ENCODE data around the gene RALGPS1. TPM values are rescaled to one million over a fixed set of nuclear protein-coding genes. Genes with fewer than 3 reads are reported as not detected.

The RALGPS1 gene
- polyA plus RNA-seq, 1 of the 3 experiments (the other 2 are of a cell fraction): 3.9 TPM

- no peaks in the 10 kb centered on the region for H3K79me2 ChIP-seq (ENCODE audit: insufficient read depth)
- DNase-seq: no peak
- WGBS (ENCODE audit: low lambda C conversion rate): 98% methylated on average over 6 of the region's 10 CpGs
- no peaks in the 10 kb centered on the region for H3K9me2 ChIP-seq
- no peak overlapping the region for H3K4me2 ChIP-seq
- no peak for TF ChIP-seq USF2 (IDR thresholded peaks at IDR 0.05; ENCODE audit: borderline replicate concordance, low read depth, low read length)
- TF ChIP-seq TEAD4 (IDR thresholded peaks at IDR 0.05; ENCODE audit: borderline replicate concordance, insufficient read depth): no peak
- TF ChIP-seq SIN3A (IDR thresholded peaks at IDR 0.05; ENCODE audit: borderline replicate concordance, low read depth, low read length): no peak
- TF ChIP-seq USF1 (IDR thresholded peaks at IDR 0.05; ENCODE audit: borderline replicate concordance, low read depth): no peak
- no peak for TF ChIP-seq ZBTB33 (IDR thresholded peaks at IDR 0.05; ENCODE audit: borderline replicate concordance, low read depth)
- no peak for TF ChIP-seq RAD21 (IDR thresholded peaks at IDR 0.05; ENCODE audit: low read length)
- TF ChIP-seq IRF3 (IDR thresholded peaks at IDR 0.05; ENCODE audit: low read depth, low read length): no peak
- TF ChIP-seq RCOR1 (IDR thresholded peaks at IDR 0.05; ENCODE audit: low read length): no peak
- TF ChIP-seq POLR2AphosphoS5 (IDR thresholded peaks at IDR 0.05; ENCODE audit: low read depth, low read length): no peak
- TF ChIP-seq YY1 (IDR thresholded peaks at IDR 0.05; ENCODE audit: low read depth): no peak
- no peak for TF ChIP-seq MXI1 (IDR thresholded peaks at IDR 0.05; ENCODE audit: low read depth, low read length)
- TF ChIP-seq NRF1 (IDR thresholded peaks at IDR 0.05; ENCODE audit: low read depth, low read length): no peak
- H4K20me1 ChIP-seq (ENCODE audit: insufficient read depth): no peaks in the 10 kb centered on the region
- H3K27me3 ChIP-seq (ENCODE audit: insufficient read depth): no peaks in the 10 kb centered on the region
- POLR2A ChIA-PET: interaction anchor here (0.7 kb wide), 1 partner anchor 42 kb away, joined by 5 read pairs; no protein-coding TSS in a partner anchor
- H3K36me3 ChIP-seq (replicated peaks in 1 of 2; ENCODE audit: control insufficient read depth in 1 of 2, insufficient read depth in 2 of 2, low read length in 1 of 2): no peaks in the 10 kb centered on the region
- H3F3A ChIP-seq (replicated peaks; ENCODE audit: insufficient read depth): peaks cover 13% of the 10 kb centered on the region
- H3K9me3 ChIP-seq: no peaks in the 10 kb centered on the region
- H3K4me3 ChIP-seq (ENCODE audit: low read depth in 2 of 2, low read length in 1 of 2): no peak overlapping the region
- H3K27ac ChIP-seq (ENCODE audit: low read depth in 2 of 2, low read length in 1 of 2): no peak overlapping the region
- no peak overlapping the region for H2AFZ ChIP-seq (ENCODE audit: low read depth)
- no peak overlapping the region for H3K9ac ChIP-seq
- H3K4me1 ChIP-seq (ENCODE audit: control insufficient read depth in 1 of 2, insufficient read depth in 2 of 2, low read depth in 1 of 2, low read length in 1 of 2): peaks cover 21 to 22% of the 10 kb centered on the region in 2 experiments; a peak in 3 of 4 replicates
- CTCF ChIA-PET: interaction anchor here (1.2 to 2.2 kb wide), 4 partner anchors 14 to 244 kb away, joined by 3 to 7 read pairs (median 6); no protein-coding TSS in a partner anchor
Measured at GRCh38 chr9:127184641-127185040, 270.1 kb downstream of the RALGPS1 start.
